HG03097 (cell line): ENCODE results near the gene SRSF11.

Source experiments
- ATAC-seq: cut with Tn5 transposase; IDR thresholded peaks from one replicate; pipeline ENCODE4 v1.9.1; 2021; ENCODE audit not compliant: unreplicated experiment, low FRiP score

Gene SRSF11

DNA sequence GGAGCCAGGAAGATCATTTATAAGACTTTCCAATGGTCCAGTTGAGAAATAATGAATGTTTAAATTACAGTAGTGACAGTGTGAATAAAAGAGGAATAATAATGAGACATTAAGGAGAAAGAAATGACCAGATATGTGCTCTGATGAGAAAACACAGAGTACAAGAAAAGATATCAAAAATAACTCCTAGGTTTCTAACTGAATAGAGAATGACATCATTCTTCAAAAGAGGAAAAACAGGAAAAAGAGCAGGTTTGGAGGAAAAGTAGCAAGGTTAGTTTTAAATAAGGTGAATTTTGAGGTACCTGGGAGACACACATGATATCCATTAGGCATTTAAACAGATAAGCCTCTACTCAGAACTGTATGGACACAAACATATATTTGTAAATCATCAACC, 78.3 kb downstream of the SRSF11 start:
- no peak for ATAC-seq
